H1 (cell line): ENCODE data around the gene DDHD1. TPM values are rescaled to one million over a fixed set of nuclear protein-coding genes. Genes with fewer than 3 reads are reported as not detected.

Experiments
- polyA plus RNA-seq, 7 experiments: library from polyadenylated mRNA; depleted of rRNA in 3 of 7; stranded (reverse) in 5 of 7; unstranded in 2 of 7; fragments of >200 nt in 5 of 7; fragments of 200-250 nt in 2 of 7; gene quantifications; 1 replicate in 5 of 7; 2 replicates in 1 of 7; 4 replicates in 1 of 7; pipeline versions ENCODE4 v1.2.1 to v1.2.3, GENCODE V29; 2011 to 2013; ENCODE audit warnings: missing spikeins in 2 of 7, mixed read lengths in 2 of 7
- small RNA-seq: library from polyadenylated mRNA; stranded (forward); fragments of <200 nt; extraction: miRNeasy Mini kit (QIAGEN cat#:217004); gene quantifications from one replicate; pipeline ENCODE3, GENCODE V24; 2013; ENCODE audit not compliant: insufficient read depth
- total RNA-seq: library from RNA; stranded (reverse); fragmentation: NEBNext Ultra II Directional; extraction: Animal tissue kit (Norgen Biotek cat#: 25700); gene quantifications from 2 replicates; pipeline ENCODE4 v1.2.1, GENCODE V29; 2021

Gene DDHD1
- total and polyA plus RNA-seq, 2 of the 8 experiments (the other 6 are each of a cell fraction or from before 2014, with no cell fraction given), result 3.6 to 16.0 TPM

Small RNA genes lying within 50 kb of the gene (small RNA-seq; reads per million reads assigned to genes)
- not detected for gene AL352979.1

Other genes starting within 250 kb of the DDHD1 start
- gene FERMT2, start 202.3 kb downstream of the DDHD1 start, total RNA-seq, result 120 and 142 TPM in 2 replicates
- 51.4 and 53.3 TPM in 2 replicates for gene FERMT2, start 202.3 kb downstream of the DDHD1 start, polyA plus RNA-seq (2011; rRNA removed)